KOPT-K1 (cell line): ENCODE results near the gene FAM222A.

Source experiments
- H3K27ac ChIP-seq: fragments of 200-600 bp; sonication (generic); 2 replicates; pipeline ENCODE4 v1.5.1; 2016; ENCODE audit warnings: antibody characterized with exemption, mild to moderate bottlenecking, low read depth, low read length; ENCODE audit not compliant: poor library complexity, severe bottlenecking
- H3K36me3 ChIP-seq: fragments of 200-600 bp; sonication (generic); 2 replicates; pipeline ENCODE4 v1.5.1; 2017; ENCODE audit warnings: antibody characterized with exemption, mild to moderate bottlenecking, low read length, moderate library complexity; ENCODE audit not compliant: insufficient read depth
- H3K9me3 ChIP-seq: fragments of 200-600 bp; sonication (generic); 2 replicates; pipeline ENCODE4 v1.5.1; 2017; ENCODE audit warnings: antibody characterized with exemption, low read length, mild to moderate bottlenecking; ENCODE audit not compliant: insufficient read depth, poor library complexity, severe bottlenecking

The FAM222A gene

GRCh38 chr12:109741970-109742703 lies 28.5 kb downstream of the FAM222A start:
- Histone ChIP-seq H3K36me3 (no peaks in the 10 kb centered on the region), H3K27ac (no peak overlapping the region), H3K9me3 (no peaks in the 10 kb centered on the region)

DNA sequence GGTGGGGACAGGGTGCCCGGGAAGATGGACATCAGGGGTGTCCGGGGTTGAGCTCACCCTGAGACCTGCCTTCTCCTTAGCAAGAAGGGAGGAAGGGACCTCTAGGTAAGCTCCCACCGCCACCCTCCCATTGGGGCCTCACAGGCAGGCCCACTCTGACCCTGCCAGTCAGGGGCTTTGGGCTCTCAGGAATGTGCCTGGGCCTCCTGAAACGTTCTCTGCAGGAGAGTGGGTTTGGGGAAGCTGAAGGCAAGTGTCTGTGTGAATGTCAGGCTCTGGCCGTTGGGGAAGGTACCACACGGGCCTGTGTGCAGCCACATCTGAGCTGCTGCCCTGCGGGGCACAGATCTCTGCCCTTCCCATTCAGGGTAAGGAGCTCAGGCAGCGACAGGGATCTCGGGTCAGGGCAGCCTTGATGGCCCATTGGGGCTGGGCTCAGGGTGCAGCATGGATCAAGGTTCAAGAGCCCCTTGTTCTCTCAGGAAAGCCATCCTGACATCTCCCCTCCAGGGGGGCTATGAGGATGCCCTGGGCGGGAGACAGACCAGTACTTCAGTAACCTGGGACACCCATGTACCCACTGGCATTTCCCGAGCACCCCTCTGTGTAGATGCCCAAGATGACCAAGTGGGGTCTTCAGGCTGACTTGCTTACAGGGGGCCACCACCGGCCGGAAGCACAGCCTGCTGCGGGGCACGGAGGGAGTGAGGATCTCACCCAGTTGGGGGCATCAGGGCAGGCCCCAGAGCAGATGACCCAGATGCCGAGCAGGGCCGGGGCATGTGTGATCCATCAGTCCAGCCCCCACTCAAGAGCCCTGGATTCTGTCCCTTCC lies 29.7 kb downstream of the FAM222A start:
- H3K36me3 ChIP-seq, result no peaks in the 10 kb centered on the region
- H3K9me3 ChIP-seq, result no peaks in the 10 kb centered on the region
- no peak overlapping the region for H3K27ac ChIP-seq

- Histone ChIP-seq H3K36me3 (no peaks in the 10 kb centered on the region), H3K27ac (no peak overlapping the region), H3K9me3 (no peaks in the 10 kb centered on the region)
Observed at GRCh38 chr12:109744026-109744425, 30.4 kb downstream of the FAM222A start.

DNA sequence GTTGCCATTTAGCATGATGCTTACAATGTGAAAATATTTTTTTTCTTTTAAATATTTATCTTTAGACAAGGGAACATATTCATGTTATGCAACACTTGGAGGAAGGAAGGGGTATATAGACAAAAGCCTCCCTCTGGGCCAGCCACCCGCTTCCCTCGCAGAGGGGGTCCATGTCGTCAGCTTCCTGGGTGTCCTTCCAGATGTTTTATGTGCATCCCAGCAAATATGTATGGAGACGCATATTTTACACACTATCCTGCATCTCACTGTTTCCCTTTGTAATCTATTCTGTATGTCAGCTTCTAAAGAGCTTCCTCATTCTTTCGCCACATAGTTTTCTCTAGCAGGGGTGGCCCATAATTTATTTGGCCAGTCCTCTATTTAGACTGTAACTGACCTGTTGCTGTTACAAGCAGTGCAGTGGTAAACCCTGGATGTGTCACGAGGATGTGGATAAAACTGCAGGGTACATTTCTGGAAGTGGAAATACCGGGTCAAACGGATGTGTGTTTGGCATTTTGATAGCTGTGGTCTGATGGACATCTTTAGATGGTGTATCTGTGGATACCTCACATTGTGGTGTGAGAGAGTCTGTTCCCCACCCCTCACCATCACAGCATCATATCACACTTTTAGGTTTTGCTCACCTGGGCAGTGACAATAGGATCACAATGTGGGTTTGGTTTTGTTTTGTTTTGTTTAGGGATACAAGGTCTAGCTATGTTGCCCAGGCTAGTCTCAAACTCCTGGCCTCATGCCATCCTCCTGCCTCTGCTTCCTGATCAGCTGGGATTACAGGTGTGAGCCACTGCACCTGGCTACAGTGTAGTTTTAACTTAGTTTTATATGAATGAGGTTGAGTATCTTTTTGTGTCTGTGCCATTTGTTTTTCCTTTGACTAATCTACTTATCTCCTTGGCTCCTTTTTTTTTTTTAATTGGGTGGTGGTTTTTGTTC lies 31.6 kb downstream of the FAM222A start:
- Histone ChIP-seq H3K27ac (no peak overlapping the region), H3K36me3 (no peaks in the 10 kb centered on the region), H3K9me3 (no peaks in the 10 kb centered on the region)

GRCh38 chr12:109752117-109753053 lies 38.8 kb downstream of the FAM222A start:
- H3K36me3 ChIP-seq, result no peaks in the 10 kb centered on the region
- H3K9me3 ChIP-seq, result peaks cover 20% of the 10 kb centered on the region
- no peak overlapping the region for H3K27ac ChIP-seq

DNA sequence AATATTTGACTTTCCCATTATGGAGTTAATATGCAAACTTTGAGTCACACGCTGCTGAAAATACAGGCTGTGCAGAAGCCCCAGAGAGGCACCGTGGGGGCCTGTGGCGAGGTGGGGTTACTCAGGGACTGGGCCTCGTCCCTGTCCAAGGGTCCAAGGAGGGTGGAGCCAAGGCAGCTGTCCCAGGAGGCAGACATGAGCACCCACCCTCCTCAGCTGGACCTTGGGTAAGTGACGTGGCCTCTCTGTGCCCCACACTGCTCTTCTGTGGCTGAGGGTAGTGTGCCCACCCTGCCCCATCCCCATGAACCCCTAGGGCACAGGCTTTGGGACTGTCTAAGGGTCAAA lies 39.4 kb downstream of the FAM222A start:
- no peaks in the 10 kb centered on the region for H3K36me3 ChIP-seq
- H3K27ac ChIP-seq, result no peak overlapping the region
- peaks cover 20% of the 10 kb centered on the region for H3K9me3 ChIP-seq

GRCh38 chr12:109753959-109754358 lies 40.3 kb downstream of the FAM222A start:
- no peak overlapping the region for H3K27ac ChIP-seq
- H3K36me3 ChIP-seq, result no peaks in the 10 kb centered on the region
- H3K9me3 ChIP-seq, result peaks cover 20% of the 10 kb centered on the region

DNA sequence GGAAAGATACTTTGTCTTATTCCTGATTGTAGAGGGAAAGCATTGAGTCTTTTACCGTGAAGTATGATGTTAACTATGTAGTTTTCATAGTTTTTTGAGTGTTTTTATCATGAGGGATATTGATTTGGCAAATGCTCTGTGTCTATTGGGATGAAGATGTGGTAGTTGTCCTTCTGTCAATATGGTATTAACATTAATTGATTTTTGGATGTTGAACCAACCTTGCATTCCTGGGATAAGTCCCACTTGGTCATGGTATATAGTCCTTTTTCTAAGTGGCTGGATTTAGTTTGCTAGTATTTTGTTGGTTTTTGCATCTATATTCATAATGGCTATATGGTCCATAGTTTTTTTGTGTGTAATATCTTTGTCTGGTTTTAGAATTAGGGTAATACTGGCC lies 42.8 kb downstream of the FAM222A start:
- no peaks in the 10 kb centered on the region for H3K36me3 ChIP-seq
- peaks cover 20% of the 10 kb centered on the region for H3K9me3 ChIP-seq
- no peak overlapping the region for H3K27ac ChIP-seq

- Histone ChIP-seq H3K36me3 (no peaks in the 10 kb centered on the region), H3K9me3 (peaks cover 20% of the 10 kb centered on the region), H3K27ac (no peak overlapping the region)
Observed at GRCh38 chr12:109757671-109758265, 44.1 kb downstream of the FAM222A start.

GRCh38 chr12:109758426-109759420 lies 45.1 kb downstream of the FAM222A start:
- no peaks in the 10 kb centered on the region for H3K36me3 ChIP-seq
- no peak overlapping the region for H3K27ac ChIP-seq
- peaks cover 25% of the 10 kb centered on the region for H3K9me3 ChIP-seq

DNA sequence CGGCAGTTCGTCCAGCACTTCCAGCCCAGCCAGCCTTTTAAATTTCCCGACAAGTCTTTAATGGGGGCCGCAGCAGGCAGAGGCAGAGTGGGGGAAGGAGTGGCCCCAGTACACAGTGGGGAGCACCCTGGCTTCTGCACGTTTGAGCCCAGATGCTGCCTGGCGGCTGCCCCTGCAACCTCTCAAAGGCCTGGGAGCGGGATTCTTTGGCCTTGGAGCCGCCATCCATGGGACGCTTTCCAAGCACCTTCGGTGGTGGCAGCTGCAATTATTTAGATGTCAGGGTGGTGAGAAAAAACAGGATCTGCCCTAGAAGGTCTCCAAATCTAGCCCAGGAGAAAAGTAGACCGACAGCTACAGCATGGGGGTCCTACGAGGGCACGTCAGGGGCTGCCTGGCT lies 46.0 kb downstream of the FAM222A start:
- Histone ChIP-seq H3K9me3 (peaks cover 25% of the 10 kb centered on the region), H3K27ac (no peak overlapping the region), H3K36me3 (no peaks in the 10 kb centered on the region)

DNA sequence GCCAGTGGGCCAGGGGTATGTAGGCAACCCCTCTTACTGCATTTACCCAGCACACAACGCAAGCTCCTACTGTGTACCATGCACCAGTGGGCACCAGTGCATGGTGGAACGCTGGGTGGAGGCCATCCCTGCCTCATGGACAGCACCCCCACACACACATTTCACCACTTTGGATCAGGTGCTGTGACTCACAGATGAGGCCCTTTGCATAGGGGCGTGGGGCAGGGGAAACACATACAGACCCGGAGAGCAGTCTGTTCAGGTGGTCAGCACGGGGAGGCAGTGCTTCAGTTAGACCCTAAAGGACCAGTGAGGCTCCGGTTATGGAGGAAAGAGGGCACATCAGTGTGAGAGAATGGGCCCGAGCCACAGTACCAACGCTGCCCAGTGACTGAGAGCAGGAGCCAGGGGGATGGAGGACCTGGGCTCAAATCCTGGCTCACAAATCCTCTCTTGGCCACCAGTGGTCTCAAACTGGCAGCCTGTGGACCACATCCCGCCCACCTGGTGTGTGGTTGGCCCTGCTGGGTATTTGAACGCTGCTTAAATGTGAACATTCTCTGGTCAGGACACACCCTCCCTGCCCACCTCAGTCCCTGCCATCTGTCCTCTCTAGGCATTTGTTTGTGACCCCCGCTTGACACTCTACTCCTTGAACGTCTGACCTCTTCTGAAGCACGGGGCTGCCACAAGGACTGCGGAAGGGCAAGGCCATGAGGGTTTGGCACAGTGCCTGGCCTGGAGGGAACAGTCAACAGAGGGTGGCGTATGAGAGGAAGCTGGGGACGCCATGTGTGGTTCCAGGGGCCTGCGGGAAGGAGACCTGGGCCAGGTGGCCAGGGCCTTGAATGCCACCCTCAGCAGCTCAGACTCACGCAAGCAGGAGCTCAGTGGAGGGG lies 46.7 kb downstream of the FAM222A start:
- Histone ChIP-seq H3K36me3 (no peaks in the 10 kb centered on the region), H3K27ac (no peak overlapping the region), H3K9me3 (peaks cover 25% of the 10 kb centered on the region)
